WI38 (cell line): ENCODE data around the gene SYNE1.

Experiments
- H3K4me3 ChIP-seq: 2 replicates; pipeline ENCODE4 v1.5.1; 2011; ENCODE audit warnings: low read depth, mild to moderate bottlenecking, control low read depth, low read length
- TF ChIP-seq, protein P1 (sequence below): IDR thresholded peaks from 2 replicates; pipeline ENCODE4 v1.5.1; 2012; ENCODE audit warnings: low read depth, mild to moderate bottlenecking, control low read depth, low read length

Gene SYNE1

DNA sequence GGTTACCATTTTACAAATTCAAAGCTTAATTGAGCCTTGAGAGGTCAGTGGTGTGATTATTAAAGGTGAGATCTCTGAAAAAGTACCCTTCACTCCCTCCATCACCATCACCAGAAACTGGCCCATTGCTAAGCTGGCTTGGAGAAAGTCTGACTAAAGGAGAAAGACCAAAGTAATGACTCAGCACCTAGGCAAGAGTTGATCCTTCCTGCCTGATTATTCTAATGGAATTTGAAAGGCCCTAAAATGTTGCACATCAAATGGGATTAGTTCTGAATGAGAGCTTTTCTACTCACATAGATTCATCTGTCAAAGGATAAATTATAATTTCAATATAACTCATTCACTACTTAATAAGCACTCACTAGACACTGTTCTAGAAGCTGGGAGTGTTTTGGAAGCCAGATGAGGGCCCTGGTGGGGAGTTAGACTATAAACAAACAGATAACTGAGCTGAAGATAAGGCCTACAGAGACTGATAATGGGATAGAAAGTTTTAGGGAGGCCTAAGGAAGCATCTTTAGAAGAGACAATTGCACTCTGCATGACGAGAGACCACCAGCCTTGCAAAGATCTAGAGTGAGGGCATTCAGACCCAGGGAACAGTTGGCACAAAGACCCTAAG, 366.7 kb downstream of the SYNE1 start:
- H3K4me3 ChIP-seq, result no peak overlapping the region
- TF ChIP-seq, protein P1, sequence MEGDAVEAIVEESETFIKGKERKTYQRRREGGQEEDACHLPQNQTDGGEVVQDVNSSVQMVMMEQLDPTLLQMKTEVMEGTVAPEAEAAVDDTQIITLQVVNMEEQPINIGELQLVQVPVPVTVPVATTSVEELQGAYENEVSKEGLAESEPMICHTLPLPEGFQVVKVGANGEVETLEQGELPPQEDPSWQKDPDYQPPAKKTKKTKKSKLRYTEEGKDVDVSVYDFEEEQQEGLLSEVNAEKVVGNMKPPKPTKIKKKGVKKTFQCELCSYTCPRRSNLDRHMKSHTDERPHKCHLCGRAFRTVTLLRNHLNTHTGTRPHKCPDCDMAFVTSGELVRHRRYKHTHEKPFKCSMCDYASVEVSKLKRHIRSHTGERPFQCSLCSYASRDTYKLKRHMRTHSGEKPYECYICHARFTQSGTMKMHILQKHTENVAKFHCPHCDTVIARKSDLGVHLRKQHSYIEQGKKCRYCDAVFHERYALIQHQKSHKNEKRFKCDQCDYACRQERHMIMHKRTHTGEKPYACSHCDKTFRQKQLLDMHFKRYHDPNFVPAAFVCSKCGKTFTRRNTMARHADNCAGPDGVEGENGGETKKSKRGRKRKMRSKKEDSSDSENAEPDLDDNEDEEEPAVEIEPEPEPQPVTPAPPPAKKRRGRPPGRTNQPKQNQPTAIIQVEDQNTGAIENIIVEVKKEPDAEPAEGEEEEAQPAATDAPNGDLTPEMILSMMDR, result no peak

DNA sequence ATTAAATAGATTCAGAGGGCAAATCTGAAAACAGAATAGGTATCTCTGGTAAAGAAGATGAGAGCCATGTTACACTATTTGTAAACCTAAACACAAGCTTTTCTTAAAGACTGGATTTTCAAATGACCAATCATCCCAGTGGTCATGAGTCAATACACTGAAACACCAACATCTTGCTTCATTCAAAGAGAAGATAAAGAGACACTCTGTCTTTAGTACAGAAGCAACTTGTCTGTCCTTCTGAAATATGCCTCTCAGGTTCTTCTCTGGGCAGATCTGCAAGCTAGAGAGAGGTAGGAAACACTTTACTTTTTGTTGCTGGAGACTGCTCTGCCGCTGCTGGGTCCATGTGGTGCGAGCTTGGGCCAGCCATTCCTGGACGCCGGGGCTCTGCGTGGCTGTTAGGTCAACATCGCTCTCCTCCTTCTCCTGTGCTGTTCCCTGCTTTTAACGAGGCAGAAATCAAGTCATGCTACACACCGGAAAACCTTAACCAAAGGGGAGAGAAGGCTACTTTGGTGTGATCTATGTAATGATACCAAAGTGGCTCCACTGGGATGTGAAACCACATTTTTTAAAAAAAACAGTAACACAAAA, 368.2 kb downstream of the SYNE1 start:
- H3K4me3 ChIP-seq, result no peak overlapping the region
- TF ChIP-seq, protein P1, result no peak

DNA sequence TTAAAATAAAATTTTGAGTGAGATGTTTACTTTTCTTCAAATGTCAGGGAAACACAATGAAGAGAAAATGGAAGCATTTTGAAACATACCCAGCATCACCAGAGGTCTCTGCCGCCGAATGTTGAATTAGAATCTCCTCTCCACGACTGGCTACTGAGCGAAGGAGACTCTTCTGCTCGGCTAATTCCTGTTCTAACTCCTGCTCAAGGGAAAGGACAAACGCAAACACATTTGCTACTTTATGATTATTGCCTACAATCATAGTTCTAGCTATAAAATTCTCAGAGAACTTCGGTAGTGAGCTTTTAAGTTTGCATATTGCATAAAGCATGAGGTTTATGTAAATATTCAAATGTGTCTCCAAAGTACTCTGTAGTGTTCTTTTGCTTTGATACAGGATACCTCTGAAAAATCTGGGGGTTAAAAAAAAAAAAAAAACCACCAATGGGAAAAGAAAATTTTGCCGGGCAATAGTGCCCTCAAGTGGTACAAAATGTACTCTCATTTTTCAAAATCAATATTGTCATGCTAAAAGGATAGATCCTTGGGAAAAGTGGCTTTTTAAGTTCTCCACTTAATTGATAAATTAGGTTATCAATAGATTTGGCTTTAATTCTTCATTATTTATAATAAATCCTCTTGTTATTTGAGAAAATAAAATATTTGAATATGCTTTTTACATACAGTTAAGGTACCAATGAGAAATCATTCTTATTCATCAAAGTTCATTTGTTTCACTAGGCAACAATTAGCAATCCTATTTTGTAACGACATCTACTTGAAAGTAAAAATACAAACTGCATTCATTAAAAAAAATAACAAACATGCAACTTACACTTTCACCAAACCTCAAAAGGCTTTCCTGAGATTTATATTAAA, 369.0 kb downstream of the SYNE1 start:
- TF ChIP-seq, protein P1, result peak; percentile 14; the same call in 1 of the 2 replicates
- no peak overlapping the region for H3K4me3 ChIP-seq

DNA sequence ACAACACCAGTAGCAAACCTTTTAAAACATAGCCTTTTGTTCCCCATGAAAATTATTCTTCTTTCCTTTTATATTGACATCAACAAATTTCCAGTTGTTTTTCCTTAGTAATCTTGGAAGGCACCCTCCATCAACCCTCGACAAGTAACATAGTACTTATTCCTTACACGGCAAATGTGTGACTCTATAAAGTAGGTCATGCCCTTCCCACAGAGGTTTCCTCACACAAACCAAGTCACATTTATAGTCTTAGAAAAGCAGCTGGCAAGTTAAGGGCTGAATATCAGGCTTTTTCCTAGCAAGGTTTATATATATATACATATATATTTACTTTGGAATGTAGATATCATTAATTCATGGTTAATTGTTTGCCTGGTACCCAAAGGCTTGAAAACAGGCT, 371.5 kb downstream of the SYNE1 start:
- TF ChIP-seq, protein P1, result no peak
- no peak overlapping the region for H3K4me3 ChIP-seq

DNA sequence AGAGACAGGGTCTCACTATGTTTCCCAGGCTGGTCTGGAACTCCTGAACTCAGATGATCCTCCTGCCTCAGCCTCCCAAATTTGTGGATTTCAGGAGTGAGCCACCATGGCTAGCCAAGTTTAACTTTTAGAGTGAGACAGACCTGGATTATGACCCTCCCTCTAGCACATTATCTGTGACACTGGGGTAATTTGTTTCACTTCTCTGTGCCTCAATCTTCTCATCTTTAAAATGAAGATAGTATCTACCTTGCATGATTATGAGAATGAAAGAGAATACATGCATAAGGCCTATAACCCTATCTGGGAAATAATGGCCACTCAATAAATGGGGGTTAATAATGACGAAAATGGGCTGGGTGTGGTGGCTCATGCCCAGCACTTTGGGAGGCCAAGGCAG, 373.6 kb downstream of the SYNE1 start:
- TF ChIP-seq, protein P1, result no peak
- H3K4me3 ChIP-seq, result no peak overlapping the region

DNA sequence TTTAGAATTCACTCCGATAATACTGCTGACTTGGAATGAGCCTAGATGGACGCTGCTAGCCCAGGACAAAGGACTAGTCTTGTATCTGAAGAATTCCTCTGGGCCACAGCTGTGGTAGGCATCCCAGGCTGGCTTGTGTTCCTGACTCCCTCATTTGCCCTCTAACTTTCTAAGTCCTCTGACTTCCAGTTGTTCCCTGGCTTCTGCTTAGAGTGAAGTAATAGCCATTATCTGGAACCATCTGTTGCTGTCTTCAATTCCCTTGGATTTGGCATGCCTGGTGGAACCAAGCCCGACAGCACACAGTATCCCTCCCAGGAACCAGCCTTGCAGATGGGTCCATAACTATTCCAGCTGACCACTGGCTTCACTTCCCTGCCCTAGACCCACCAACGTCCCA, 376.0 kb downstream of the SYNE1 start:
- TF ChIP-seq, protein P1, result no peak
- no peak overlapping the region for H3K4me3 ChIP-seq

- H3K4me3 ChIP-seq, result no peak overlapping the region
- TF ChIP-seq, protein P1, result no peak
These were observed 377.9 kb downstream of the SYNE1 start for GRCh38 chr6:152259234-152259633.
